WTC11 (cell line): ENCODE data around the gene CCDC138.
"Not testable (repeated sequence)": the region's sequence is repeated elsewhere in the genome, so short reads cannot be mapped to it uniquely, and the experiment has no call there.

Source experiments
- ATF1 ChIP-seq: sonication (generic); formaldehyde crosslinking; IDR thresholded peaks from 2 replicates; pipeline ENCODE4 v1.8.1; 2023; ENCODE audit warnings: mild to moderate bottlenecking, moderate library complexity, missing genetic modification reagents
- CTCF ChIP-seq: fragments of 200-600 bp; IDR thresholded peaks from 2 replicates; pipeline ENCODE4 v1.8.0; 2022; ENCODE audit warnings: antibody characterized with exemption
- FOXK1 ChIP-seq: sonication (generic); formaldehyde crosslinking; IDR thresholded peaks from 2 replicates; pipeline ENCODE4 v1.8.0; 2022; ENCODE audit warnings: mild to moderate bottlenecking, moderate library complexity, missing genetic modification reagents
- KAT7 ChIP-seq: sonication (generic); formaldehyde crosslinking; IDR thresholded peaks from 2 replicates; pipeline ENCODE4 v1.8.1; 2023; ENCODE audit warnings: missing genetic modification reagents, mild to moderate bottlenecking, borderline replicate concordance
- ZNF121 ChIP-seq: sonication (generic); formaldehyde crosslinking; IDR thresholded peaks from 2 replicates; pipeline ENCODE4 v1.8.0; 2023; ENCODE audit warnings: missing genetic modification reagents
- ZNF416 ChIP-seq: fragments of 250-450 bp; sonication (Bioruptor Pico); IDR thresholded peaks from 2 replicates; pipeline ENCODE4 v1.9.0; 2021; ENCODE audit warnings: mild to moderate bottlenecking, inconsistent platforms
- ZNF671 ChIP-seq: fragments of 250-450 bp; sonication (Bioruptor Pico); IDR thresholded peaks from 2 replicates; pipeline ENCODE4 v1.8.0; 2021; ENCODE audit warnings: mild to moderate bottlenecking

GRCh38 chr2:108762618-108763017 is 24.0 kb upstream of the CCDC138 start:
- not testable (repeated sequence) for TF ChIP-seq CTCF; ATF1; ZNF416; KAT7 (CRISPR knock-in tag); FOXK1 (CRISPR knock-in tag); ZNF121 (CRISPR knock-in tag); ZNF671 (CRISPR knock-in tag)
